HG02970 (cell line): Measurements from ENCODE around the gene CA7.
A peak's percentile ranks its signal among the peaks of the same experiment; 100 is the strongest.

Source experiments
- ATAC-seq: cut with Tn5 transposase; IDR thresholded peaks from one replicate; pipeline ENCODE4 v1.9.1; 2021; ENCODE audit warnings: mild to moderate bottlenecking, moderate library complexity, moderate number of reproducible peaks; ENCODE audit not compliant: unreplicated experiment, low FRiP score

CA7 gene

DNA sequence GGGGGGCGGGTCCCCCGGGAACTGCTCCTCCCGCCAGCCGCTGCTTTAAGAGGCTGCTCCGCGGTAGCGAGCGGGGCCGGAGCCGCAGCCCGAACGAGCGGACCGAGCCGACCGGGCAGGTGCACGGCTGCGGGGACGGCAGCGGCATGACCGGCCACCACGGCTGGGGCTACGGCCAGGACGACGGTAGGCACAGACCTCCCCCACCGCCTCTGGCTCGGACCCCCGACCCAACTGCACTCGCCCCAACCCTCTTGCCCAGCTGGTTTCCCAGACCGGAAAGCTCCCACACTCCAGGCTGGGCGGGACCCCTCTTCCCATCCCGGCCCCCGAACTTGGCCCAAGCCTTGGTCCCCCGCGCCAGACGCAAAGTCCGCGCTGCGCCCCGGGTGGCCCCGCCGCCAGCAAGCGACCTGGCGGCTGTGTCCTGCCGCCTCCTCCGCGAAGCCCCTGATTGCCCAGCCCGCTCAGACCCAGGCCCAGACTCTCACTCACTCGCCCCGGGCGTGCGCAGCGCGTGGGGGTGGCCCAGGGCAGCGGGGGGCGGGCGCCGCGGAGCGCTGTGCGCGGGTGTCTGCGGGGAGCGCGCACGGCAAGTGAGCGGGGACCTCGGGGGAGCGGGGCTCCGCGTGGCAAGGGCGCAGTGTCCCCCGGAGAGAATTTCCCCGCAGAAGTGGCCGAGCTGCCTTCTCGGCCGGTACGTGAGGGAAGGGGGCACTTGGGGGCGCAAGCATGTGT lies at the start of gene CA7:
Gene CA7 (plus strand): TSS at position 73 of the 738 bp plus-strand sequence. CDS start 74 bp downstream, at position 147.
- no peak for ATAC-seq

DNA sequence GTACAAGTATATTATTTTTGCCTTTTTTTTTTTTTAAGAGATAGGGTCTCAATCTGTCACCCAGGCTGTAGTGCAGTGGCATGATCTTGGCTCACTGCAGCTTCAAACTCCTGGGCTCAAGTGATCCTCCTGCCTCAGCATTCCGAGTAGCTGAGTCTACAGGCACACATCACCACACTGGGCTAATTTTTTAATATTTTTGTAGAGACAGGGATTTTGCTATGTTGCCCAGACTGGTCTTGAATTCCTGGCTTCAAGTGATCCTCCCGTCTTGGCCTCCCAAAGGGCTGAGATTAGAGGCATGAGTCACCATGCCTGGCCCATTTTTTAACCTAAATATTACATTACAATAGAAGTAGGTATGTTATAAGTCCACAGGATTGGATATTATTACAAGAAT lies 46.1 kb upstream of the CA7 start:
- ATAC-seq = no peak

DNA sequence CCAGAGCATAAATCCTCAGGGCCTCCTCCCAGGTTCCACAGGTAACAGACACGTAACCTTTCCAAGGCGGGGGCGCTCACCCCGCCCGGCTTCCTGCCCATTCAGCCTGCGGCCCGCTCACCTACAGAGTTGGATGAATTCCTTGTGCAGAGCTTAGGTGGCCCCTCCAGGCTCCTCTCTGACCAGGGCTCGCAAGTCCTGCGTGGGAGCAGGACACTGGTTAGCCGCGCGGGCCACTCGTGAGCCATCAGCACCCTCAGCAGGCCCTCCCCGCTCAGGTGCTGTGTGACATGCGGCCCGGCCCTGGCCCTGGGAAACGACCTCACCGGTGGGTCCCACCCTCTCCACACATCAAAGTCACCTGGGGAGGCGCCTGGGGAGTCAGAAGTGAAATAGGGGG lies 43.4 kb upstream of the CA7 start:
- ATAC-seq = no peak

DNA sequence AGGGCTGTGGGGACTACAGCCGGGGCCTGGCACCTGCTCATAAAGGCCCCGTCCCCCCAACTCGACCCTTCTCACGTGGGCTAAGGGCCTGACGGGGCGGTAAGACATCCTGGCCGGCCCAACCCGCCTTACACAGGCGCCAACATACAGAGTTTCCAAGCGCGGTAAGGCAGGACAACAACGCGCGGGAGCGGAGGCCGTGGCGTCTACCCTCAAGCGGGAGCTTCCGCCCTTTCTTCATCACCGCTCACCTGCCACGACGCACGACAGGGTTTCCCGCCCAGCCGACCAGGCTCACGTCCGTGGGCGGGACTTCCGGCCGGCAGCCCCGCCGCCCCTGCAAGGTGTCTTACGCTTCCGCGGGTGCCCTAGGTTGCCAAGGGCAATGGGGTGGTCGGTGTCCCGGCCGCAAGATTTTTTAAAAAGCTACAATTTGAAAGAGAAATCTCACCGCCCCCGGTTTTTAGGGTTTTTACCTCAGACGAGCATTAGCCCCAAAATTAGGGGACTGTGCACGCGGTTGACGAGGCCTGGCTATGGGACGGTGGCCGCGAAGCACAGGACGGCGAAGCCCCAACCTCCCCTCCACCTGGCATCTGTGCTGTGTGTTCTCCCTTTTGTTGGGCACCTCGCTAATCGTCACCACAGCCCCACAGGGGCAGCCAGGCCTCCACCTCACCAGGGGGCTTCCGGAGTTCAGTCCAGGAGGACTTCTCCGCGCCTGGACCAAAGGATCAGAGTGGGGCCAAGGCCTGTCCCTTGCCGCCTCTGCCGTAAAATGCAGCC lies 42.7 kb upstream of the CA7 start, which contains the start of gene TERB1:
Gene TERB1 (minus strand): TSS at position 265 of the 786 bp plus-strand sequence. CDS start 4,786 bp downstream, outside the sequence.
- no peak for ATAC-seq

DNA sequence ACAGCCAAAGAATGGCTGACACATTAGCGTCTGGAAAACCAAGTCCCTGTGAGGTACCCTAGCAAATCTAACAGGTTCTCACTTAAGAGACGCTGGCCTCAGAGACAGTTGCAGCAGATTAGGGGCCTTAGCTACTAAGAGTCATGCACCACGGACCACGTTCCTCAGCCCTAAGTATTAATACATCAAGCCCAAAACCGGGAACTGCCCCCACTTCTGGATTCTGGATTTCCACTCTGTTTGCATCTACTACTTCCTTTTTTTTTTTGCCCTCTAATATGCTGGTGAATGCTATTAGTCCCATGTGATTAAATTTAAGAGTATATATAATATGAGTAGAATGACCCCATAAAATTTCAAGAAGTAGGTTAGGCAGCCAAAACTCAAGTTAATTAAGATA lies 42.1 kb upstream of the CA7 start:
- ATAC-seq = no peak

DNA sequence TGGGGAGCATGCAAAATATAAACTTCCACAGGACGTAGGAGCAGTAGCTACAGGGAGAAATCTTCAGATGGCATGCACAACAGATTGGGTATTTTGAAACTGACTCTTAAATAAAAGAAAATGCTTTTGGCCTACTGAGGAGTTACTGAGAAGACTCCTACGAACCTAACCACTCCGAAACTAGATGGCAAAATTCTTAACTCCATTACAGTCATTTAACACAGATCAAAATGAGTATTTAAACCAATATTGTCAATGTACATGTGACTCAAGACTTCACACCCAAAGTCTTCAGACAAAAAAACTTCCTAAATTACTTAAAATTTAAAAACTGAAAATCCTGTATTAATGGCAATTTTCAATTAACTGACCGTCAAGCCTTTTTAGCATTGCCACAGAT lies 34.4 kb upstream of the CA7 start:
- ATAC-seq = no peak

DNA sequence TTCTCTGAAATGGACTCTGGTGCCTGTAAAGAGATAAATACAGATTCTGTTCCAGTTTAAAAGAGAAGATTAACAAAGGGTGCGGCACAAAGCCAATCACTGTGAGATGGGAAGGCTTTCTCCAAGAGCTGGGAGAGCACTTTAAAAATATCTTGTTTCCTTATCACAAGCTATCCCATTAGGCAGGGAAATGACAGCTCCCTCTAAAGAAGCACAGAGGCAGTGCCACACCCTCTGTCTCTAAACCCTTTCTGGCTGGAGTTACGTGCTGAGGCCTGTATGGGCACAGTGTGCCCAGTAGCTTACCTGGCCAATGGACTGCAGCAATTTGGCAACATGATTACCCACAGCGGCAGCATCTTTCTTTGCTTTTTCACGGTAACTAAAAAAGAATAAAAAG lies 33.8 kb upstream of the CA7 start:
- ATAC-seq = no peak

DNA sequence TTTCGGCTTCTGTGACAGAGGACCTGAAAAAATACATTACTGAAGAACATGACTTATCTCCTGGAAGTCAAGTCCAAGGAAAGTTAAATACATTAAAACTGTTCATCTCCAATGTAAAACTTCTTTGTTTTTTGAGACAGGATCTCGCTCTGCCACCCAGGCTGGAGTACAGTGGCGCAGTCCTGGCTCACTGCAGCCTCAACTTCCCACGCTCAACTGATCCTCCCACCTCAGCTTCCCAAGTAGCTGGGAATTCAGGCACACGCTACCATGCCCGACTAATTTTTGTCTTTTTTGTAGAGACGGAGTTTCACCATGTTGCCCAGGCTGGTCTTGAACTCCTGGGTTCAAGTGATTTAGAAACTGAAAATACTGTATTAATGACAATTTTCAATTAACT lies 33.2 kb upstream of the CA7 start:
- no peak for ATAC-seq

DNA sequence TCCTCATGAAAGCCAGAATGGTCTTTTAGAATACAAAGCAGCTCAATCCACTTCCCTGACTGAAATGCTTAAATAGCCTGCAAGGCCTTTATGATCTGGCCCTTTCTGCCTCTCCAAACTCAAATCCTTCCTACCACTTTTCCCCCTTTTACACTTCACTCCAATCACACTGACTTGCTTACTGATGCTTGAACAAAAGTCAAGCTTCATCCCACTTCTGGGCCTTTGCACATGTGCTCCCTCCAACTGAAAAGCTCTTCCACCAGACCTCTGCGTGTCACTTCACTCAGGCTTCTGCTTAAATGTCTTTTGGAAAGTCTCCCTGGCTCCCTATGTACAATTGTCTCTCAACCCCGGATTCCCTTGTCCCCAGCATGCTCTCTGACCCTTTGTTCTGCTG lies 29.5 kb upstream of the CA7 start:
- ATAC-seq = no peak

DNA sequence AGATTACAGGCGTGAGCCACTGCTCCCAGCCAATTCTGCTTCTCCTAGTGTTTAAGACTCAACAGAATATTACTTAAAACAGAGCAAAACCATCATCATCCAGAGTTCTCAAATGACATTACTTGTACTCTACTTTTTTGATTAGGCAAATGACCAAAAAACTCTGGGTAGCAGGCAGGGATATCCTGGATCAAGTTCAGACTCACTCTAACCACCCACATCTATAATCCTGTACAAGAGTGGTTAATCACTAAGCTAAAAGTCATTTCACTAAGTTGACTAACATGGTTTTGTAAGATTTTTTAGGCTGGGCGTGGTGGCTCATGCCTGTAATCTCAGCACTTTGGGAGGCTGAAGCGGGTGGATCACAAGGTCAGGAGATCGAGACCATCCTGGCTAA lies 20.2 kb upstream of the CA7 start:
- ATAC-seq = no peak

DNA sequence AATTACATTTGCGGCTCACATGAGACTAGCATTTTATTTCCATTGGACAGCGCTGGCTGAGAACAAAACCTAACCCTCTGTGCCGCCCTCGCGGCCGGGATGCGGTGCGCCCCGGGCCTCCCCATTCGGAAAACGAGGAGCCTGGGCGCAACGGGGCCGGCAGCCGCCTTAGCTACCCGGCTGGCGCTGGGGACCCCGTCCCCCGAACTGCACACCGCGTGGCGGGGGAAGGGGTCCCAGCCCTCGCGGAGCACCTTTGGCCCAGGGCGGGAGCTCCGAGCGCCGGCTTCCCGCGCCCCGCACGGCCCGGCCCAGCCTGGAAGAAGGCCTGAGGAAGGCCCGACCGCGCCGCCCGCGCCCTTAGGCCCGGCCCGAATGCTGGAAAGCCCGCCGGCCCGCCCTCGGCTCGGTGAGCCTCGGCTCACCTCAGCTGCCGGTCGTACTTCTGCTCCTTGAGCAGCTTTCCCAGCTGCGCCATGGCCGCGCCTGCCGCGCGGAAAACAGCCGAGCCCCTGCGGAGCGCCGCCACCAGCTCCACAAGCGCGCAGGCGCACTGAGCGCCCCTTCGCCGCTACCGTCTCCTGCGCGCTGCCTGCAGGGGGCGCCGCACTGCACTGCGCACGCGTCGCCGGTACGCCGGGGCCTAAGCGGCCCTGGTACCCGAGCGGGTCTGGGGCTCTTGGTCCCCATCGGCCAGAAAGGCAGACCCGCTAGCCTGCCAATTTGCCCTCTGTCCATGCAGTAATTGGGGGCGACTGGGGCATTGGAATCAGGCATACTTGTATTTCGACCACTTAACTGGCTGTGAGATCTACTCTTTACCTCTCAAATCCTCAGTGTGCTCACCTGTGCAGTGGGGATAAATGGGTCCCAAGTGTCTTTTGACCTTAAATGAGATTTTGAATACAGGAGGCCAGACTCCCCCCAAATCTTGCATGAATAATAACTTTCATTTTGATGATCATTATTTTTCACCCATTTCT lies 13.5 kb upstream of the CA7 start, which contains the start of gene NAE1:
Gene NAE1 (minus strand): TSS at position 555 of the 983 bp plus-strand sequence. CDS start 77 bp downstream, at position 478.
- ATAC-seq = peak; percentile 86

DNA sequence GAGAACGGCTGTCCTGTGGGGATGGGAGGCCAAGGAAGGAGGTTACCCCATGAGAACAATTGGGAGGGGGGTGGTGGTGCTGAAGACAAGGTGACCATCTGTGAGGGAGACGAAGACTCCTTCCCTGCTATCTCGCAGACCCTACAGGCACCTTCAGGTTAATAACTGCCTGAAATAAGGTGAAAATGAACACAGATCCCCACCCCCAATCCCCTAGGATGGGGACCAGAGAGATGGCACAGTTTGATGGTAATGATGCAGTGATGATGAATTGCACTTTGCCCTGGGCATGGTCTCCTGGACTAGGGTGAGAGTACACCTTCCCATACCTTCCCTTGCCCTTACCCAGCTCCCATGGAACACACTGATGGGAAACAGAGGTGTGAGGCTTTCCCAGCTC lies 12.0 kb upstream of the CA7 start:
- ATAC-seq = no peak

DNA sequence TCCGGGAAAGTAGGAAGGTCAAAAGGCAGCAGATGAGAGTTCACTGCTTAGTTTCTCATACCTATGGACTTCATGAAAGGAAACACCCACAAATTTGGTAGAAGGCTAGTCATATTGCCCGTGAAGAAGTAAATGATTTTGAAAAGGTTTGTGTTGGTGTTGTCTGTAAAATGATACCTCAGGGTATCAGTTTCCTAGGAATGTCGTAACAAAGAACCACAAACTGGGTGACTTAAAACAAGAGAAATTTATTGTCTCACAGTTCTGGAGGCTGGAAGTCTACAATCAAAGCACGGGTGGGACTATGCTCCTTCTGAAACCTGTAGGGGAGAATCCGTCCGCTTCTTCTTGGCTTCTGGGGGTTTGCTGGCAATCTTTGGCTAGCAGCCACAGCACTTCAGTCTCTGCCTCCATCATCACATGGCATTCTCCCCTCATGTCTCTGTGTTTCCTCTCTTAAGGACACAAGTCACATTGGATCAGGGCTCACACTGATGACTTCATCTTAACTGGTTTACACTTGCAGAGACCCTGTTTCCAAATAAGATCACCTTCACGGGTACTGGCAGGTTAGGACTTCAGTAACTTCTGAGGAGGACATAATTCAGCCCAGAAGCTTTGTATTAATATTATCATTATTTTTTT lies 11.4 kb upstream of the CA7 start:
- no peak for ATAC-seq

DNA sequence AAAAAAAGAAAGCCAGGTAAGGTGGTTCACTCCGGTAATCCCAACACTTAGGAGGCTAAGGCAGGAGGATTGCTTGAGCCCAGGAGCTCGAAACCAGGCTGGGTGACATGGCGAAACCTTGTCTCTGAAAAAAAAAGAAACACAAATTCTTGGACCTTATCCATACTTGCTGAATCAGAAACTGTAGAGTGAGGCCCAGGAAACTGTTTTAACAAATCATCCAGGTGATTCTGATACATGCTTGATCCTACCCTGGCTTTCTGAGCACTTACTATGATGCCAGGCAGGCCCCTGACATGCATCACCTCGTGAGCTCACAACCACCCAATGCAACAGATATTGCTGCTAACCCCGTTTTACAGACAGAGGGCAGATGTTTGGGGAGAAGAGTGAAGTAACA lies 9.5 kb upstream of the CA7 start:
- ATAC-seq = no peak

DNA sequence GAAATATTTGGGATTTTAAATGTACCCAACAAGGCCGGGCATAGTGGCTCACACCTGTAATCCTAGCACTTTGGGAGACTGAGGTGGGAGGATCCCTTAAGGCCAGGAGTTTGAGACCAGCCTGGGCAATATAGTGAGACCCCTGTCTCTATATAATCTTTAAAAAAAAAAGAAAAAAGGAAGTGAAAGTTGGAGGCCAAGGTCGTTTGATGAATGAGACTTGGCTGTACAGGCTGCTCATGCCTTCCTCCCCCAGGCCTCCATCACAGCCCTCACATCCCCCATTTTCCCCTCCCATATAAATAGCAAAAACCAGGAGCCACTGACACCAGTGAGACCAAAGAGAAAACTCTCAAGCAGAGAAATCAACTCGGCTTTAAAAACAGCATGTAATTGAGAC lies 3.3 kb upstream of the CA7 start:
- no peak for ATAC-seq

DNA sequence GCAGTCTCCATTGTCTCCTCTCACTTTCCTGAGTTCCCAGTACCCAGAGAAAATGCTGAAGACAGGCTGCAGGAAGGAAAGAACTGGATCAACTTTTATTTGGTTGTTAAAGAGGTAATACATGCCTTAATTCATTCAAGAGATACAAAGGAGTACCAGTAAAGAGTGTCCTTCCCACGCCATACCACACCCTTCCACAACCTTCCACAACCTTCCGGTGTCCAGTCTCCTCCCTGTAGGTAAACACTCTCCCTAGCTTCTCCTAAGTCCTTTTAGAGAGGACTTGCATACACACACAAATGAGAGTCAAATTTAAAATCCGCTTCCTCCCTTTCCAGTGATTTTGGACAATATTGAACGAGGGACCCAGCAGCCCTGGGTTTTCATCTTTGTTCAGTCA lies 2.8 kb upstream of the CA7 start:
- ATAC-seq = no peak

DNA sequence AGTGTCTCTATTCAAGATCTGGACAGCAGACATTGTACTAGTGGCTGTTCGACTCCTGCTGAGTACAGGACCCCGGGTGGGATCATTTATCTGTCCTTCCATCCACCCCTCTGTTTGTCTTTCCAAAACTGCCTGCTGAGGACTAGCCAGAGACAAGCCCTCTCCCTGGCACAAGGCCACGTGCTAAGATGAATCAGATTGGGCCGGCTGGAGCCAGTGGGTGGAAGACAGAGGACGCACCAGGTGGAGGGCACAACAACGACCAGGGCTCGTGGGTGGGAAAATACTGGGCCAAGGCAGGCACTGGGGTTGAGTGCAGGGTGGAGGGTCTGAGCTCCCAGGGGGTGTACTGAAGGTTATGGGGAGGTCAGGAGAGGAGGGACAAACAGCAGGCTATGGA lies 1.4 kb upstream of the CA7 start:
- no peak for ATAC-seq

DNA sequence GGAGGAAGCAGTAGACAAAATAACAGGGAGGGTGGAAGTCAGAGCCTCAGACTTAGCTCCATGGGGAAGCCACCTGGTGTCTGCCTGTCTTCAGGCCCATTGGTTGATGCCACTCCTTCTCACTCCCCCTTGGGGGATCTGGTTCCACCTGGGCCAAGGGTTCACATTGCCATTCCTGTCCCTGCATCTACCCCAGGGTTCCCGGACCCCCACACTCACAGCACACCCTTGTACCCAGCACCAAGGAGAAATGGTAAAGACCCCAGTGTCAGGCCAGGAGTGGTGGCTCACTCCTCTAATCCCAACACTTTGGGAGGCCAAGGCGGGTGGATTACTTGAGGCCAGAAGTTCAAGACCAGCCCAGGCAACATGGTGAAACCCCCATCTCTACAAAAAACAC lies 1.0 kb upstream of the CA7 start:
- no peak for ATAC-seq

DNA sequence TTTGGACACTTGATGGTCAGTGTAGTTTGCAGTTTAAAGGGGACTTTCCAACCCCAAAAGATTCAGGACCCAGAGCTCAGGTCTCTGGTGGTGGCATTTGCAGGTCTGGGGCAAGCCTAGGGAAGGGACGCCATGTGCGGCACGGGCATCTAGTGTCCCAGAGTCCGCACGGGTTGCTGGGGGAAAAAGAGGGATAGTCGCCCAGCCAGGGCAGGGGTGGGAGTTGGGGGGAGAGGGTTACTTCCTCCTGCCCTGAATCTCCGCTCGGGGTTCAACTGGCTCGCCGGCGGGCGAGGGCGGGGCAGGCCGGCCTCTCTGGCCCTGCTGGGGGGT lies 239 bp upstream of the CA7 start:
- ATAC-seq = no peak

DNA sequence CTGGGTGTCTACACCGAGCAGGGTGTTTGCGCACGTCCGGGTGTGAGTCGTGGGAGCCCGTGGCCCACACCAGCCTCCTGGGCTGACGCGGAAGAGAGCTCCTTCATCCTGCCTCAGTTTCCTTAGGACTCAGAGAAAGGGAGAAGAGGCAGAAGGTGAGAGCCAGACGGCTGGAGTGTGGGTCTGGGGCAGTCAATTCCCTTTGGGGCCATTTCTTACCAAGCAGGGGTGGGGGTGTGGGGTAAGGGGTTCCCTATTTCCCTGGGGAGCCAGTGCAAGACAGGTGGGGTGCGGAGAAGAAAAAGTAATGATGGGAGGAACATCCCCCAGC lies 831 bp downstream of the CA7 start:
- no peak for ATAC-seq
